ENCODE results near the gene CFB. TPM values are rescaled to one million over a fixed set of nuclear protein-coding genes. Genes with fewer than 3 reads are reported as not detected.
A peak's percentile ranks its signal among the peaks of the same experiment; 100 is the strongest.

CFB gene
- total RNA-seq, 2 donors from 2014 or later, result 65.5 to 126 TPM

DNA sequence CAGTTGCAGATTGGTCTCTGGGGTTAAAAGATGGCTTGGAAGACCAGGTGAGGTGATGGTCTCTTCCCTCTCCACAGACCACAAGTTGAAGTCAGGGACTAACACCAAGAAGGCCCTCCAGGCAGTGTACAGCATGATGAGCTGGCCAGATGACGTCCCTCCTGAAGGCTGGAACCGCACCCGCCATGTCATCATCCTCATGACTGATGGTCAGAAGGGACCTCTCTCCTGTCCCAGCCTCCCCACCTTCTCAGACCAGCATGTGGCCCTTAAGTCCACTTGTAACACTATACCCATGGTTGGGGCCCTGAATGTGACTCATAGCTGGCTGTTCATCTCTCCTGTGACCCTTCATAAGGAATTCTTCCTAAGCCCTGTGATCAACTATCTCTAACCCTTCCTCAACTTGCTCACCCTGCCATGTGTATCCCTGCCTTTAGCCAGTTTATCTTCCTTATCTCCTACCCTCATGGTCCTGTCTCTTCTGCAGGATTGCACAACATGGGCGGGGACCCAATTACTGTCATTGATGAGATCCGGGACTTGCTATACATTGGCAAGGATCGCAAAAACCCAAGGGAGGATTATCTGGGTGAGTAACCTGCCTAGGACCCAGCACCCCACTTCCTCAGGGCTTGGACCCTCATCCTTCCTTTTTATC lies 3.0 kb downstream of the CFB start:
- DNase-seq (ENCODE audit: low spot score), result no peak
- peaks cover 0 to 20% of the 10 kb centered on the region in 2 donors for H3K4me1 ChIP-seq
- no peaks in the 10 kb centered on the region for H3K9me3 ChIP-seq
- H3K36me3 ChIP-seq, result peaks cover 18% of the 10 kb centered on the region
- H3K4me3 ChIP-seq, result no peak overlapping the region
- no peak overlapping the region for H3K27ac ChIP-seq
- no peaks in the 10 kb centered on the region for H3K27me3 ChIP-seq
- TF ChIP-seq, protein P1, sequence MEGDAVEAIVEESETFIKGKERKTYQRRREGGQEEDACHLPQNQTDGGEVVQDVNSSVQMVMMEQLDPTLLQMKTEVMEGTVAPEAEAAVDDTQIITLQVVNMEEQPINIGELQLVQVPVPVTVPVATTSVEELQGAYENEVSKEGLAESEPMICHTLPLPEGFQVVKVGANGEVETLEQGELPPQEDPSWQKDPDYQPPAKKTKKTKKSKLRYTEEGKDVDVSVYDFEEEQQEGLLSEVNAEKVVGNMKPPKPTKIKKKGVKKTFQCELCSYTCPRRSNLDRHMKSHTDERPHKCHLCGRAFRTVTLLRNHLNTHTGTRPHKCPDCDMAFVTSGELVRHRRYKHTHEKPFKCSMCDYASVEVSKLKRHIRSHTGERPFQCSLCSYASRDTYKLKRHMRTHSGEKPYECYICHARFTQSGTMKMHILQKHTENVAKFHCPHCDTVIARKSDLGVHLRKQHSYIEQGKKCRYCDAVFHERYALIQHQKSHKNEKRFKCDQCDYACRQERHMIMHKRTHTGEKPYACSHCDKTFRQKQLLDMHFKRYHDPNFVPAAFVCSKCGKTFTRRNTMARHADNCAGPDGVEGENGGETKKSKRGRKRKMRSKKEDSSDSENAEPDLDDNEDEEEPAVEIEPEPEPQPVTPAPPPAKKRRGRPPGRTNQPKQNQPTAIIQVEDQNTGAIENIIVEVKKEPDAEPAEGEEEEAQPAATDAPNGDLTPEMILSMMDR (IDR thresholded peaks at IDR 0.05), result no peak

DNA sequence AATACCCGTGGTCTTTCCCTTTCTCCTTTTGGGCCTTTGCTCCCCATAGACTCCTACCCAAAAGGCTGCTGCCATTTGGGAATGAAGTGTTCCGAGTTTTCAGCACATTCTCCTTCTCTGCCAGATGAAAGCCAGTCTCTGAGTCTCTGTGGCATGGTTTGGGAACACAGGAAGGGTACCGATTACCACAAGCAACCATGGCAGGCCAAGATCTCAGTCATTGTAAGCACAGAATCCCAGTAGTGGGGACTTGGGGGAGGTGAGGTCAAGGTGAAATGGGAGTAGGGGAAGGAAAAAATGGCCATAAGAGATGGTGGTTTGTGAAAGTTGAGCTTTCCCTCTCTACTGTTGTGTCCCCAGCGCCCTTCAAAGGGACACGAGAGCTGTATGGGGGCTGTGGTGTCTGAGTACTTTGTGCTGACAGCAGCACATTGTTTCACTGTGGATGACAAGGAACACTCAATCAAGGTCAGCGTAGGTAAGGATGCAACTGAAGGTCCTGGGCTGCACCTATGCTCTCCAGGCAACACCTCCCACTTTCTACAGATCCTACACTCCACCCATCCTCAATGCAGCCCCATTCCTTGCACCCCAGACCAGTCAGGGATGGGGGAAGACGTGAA lies 4.1 kb downstream of the CFB start:
- TF ChIP-seq, protein P1 (IDR thresholded peaks at IDR 0.05), result no peak
- no peak overlapping the region for H3K27ac ChIP-seq

DNA sequence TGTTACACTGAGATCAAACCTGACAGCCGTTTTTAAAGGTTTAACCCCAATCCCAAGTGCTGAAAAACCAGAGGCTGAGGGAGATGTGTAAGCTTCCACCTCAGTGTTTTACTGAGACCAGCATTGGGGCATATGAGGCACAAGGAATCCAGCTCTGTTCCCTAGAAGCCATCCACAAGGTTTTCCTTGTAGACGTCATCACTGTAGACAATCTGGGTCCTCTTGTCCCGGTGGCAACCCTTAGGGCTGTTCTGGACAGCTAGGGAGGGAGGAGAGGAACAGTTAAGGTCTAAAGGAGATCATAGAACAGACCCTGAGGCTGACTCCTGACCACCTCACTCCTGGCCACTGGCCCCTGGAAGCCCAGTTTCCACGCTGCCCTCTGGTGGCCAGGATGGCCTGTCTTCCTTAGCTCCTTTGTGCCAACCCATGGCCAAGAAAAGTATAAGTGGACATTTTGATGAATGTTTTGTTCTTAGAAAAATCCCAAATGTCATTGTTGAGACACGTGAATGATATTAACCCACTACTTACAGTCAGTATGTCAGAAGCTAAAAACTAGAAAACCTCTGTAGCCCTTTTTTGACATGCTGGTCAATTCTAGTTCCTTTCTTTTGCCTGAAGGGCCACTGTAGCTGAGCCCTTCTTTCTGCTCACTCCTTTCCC lies 6.4 kb downstream of the CFB start:
- TF ChIP-seq, protein P1 (IDR thresholded peaks at IDR 0.05), result peak; percentile 21 to 77

More for the DNA sequence above, 4.1 kb downstream of the CFB start:
- no peaks in the 10 kb centered on the region for H3K27me3 ChIP-seq
- no peak for DNase-seq (ENCODE audit: low spot score)
- H3K9me3 ChIP-seq, result no peaks in the 10 kb centered on the region
- no peak overlapping the region for H3K4me3 ChIP-seq
- H3K4me1 ChIP-seq, result peaks cover 0 to 15% of the 10 kb centered on the region in 2 donors
- peaks cover 30% of the 10 kb centered on the region for H3K36me3 ChIP-seq

DNA sequence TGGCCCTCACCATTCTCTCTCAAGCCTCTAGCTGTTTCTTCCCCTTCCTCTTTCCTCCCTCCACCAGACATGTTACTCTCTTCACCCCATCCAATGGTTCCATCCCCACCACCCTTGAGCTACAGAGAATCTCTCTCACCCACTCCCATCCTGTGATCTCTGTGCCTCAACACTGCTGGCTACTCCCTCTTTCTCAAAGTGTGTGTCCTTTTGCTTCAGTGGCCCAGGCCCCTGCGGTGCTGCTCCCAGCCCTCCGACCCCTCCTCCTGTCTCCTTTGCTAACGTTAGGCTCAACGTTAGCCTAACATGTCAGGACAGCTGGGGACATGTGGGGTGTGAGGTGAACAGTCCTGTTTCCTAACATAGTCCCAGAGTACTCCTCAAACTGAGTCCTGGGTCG lies 7.0 kb downstream of the CFB start:
- H3K4me3 ChIP-seq, result no peak overlapping the region
- DNase-seq (ENCODE audit: low spot score), result no peak
- H3K9me3 ChIP-seq, result no peaks in the 10 kb centered on the region
- TF ChIP-seq, protein P1 (IDR thresholded peaks at IDR 0.05), result no peak
- no peak overlapping the region for H3K27ac ChIP-seq
- peaks cover 49% of the 10 kb centered on the region for H3K36me3 ChIP-seq
- H3K4me1 ChIP-seq, result peaks cover 0 to 4% of the 10 kb centered on the region in 2 donors
- H3K27me3 ChIP-seq, result no peaks in the 10 kb centered on the region

More for the DNA sequence above, 6.4 kb downstream of the CFB start:
- H3K9me3 ChIP-seq, result no peaks in the 10 kb centered on the region
- H3K4me3 ChIP-seq, result no peak overlapping the region
- no peak overlapping the region for H3K27ac ChIP-seq
- peaks cover 49% of the 10 kb centered on the region for H3K36me3 ChIP-seq
- H3K4me1 ChIP-seq, result no peaks in the 10 kb centered on the region
- DNase-seq (ENCODE audit: low spot score), result no peak
- no peaks in the 10 kb centered on the region for H3K27me3 ChIP-seq

GRCh38 chr6:31954511-31954910 lies 8.6 kb downstream of the CFB start:
- TF ChIP-seq, protein P1 (IDR thresholded peaks at IDR 0.05), result no peak
- Histone ChIP-seq H3K36me3 (peaks cover 49% of the 10 kb centered on the region), H3K4me3 (no peak overlapping the region), H3K27me3 (no peaks in the 10 kb centered on the region), H3K4me1 (peaks cover 0 to 15% of the 10 kb centered on the region in 2 donors), H3K27ac (no peak overlapping the region), H3K9me3 (no peaks in the 10 kb centered on the region)
- DNase-seq (ENCODE audit: low spot score), result no peak
